Endothelial cell of umbilical vein (primary cell): Measurements from ENCODE around the gene TSPEAR. TPM values are rescaled to one million over a fixed set of nuclear protein-coding genes. Genes with fewer than 3 reads are reported as not detected.

ENCODE experiments used
- BruUV-seq: library from RNA; stranded (reverse); fragments of 400-500 nt; replicated peaks from 2 replicates; lab custom pipeline; 2021; lab: Mats Ljungman, UMichigan
- CTCF ChIA-PET: fragments of 300-600, 350-600 bp; sonication (Branson Sonifier 250); formaldehyde crosslinking; loops from one replicate; lab custom pipeline; 2021; ENCODE audit warnings: antibody characterized with exemption, inconsistent platforms; lab: Charles Lee
- POLR2A ChIA-PET: fragments of 300-600, 350-600 bp; sonication (Branson Sonifier 250); formaldehyde crosslinking; loops from one replicate; lab custom pipeline; 2021; ENCODE audit warnings: antibody characterized with exemption, inconsistent platforms; lab: Charles Lee
- DNase-seq: peaks from one replicate; pipeline ENCODE4 v3.0.0-alpha.2; 2011; ENCODE audit warnings: low read depth, low spot score
- FAIRE-seq: peaks from 2 replicates; lab custom pipeline; 2011; peaks lifted over from hg19 to GRCh38; lab: Jason Lieb, UNC
- H2AFZ ChIP-seq: 2 replicates; pipeline ENCODE4 v1.6.0; 2012; ENCODE audit warnings: low read depth, low read length, control low read depth, inconsistent platforms
- H3K27ac ChIP-seq: 2 replicates; pipeline ENCODE4 v1.5.1; 2011; ENCODE audit warnings: low read depth, mild to moderate bottlenecking, control low read depth, low read length, moderate library complexity; ENCODE audit not compliant: insufficient read depth
- H3K27me3 ChIP-seq, 2 experiments: 2 replicates each; pipeline versions ENCODE4 v1.6.0 to v1.6.1; 2011; ENCODE audit warnings: low read length in 2 of 2, mixed read lengths in 1 of 2; ENCODE audit not compliant: control insufficient read depth in 2 of 2, insufficient read depth in 2 of 2
- H3K36me3 ChIP-seq, 2 experiments: 2 replicates in 1 of 2; 3 replicates in 1 of 2; pipeline ENCODE4 v1.5.1; 2011; ENCODE audit warnings: low read length in 2 of 2, mild to moderate bottlenecking in 1 of 2, moderate library complexity in 1 of 2; ENCODE audit not compliant: control insufficient read depth in 2 of 2, insufficient read depth in 2 of 2; ENCODE audit errors: extremely low read depth in 1 of 2
- H3K4me1 ChIP-seq: 3 replicates; pipeline ENCODE4 v1.5.1; 2011; ENCODE audit warnings: mild to moderate bottlenecking, low read length; ENCODE audit not compliant: control insufficient read depth, insufficient read depth; ENCODE audit errors: extremely low read depth
- H3K4me2 ChIP-seq: 2 replicates; pipeline ENCODE4 v1.6.1; 2011; ENCODE audit warnings: low read length, control low read depth, mixed read lengths; ENCODE audit not compliant: insufficient read depth
- H3K4me3 ChIP-seq, 3 experiments: fragments of 200-600 bp in 1 of 3; sonication (generic), shearing (Covaris generic) in 1 of 3; replicated peaks in 1 of 3; 2 replicates each; pipeline ENCODE4 v1.5.1; 2011 to 2016; ENCODE audit warnings: control low read depth in 3 of 3, low read length in 3 of 3, mild to moderate bottlenecking in 2 of 3, inconsistent platforms in 1 of 3, low read depth in 1 of 3, moderate library complexity in 1 of 3; ENCODE audit not compliant: insufficient read depth in 1 of 3
- H3K79me2 ChIP-seq: 2 replicates; pipeline ENCODE4 v1.6.0; 2012; ENCODE audit warnings: low read length, inconsistent platforms; ENCODE audit not compliant: control insufficient read depth, insufficient read depth
- H3K9ac ChIP-seq: replicated peaks from 2 replicates; pipeline ENCODE3; 2011; ENCODE audit warnings: low read length, control low read depth; ENCODE audit not compliant: insufficient read depth; ENCODE audit errors: extremely low read depth
- H3K9me1 ChIP-seq: replicated peaks from 3 replicates; pipeline ENCODE4 v1.6.0; 2011; ENCODE audit warnings: mild to moderate bottlenecking, low read length; ENCODE audit not compliant: control insufficient read depth, insufficient read depth; ENCODE audit errors: extremely low read depth
- H3K9me3 ChIP-seq: replicated peaks from 2 replicates; pipeline ENCODE4 v1.5.1; 2012; ENCODE audit warnings: low read length, inconsistent platforms; ENCODE audit not compliant: control insufficient read depth, insufficient read depth
- H4K20me1 ChIP-seq: replicated peaks from 2 replicates; pipeline ENCODE3; 2011; ENCODE audit warnings: mild to moderate bottlenecking, low read length; ENCODE audit not compliant: control insufficient read depth, insufficient read depth; ENCODE audit errors: extremely low read depth
- EZH2 ChIP-seq: IDR thresholded peaks from 2 replicates; pipeline ENCODE4 v1.6.1; 2012; ENCODE audit warnings: borderline replicate concordance, low read depth, mild to moderate bottlenecking, moderate library complexity, low read length, inconsistent platforms; ENCODE audit not compliant: severe bottlenecking
- FOS ChIP-seq: IDR thresholded peaks from 2 replicates; pipeline ENCODE4 v1.6.1; 2011; ENCODE audit warnings: mild to moderate bottlenecking, low read length, moderate library complexity, borderline replicate concordance; ENCODE audit not compliant: insufficient read depth
- JUN ChIP-seq: IDR thresholded peaks from 2 replicates; pipeline ENCODE4 v1.6.1; 2011; ENCODE audit warnings: borderline replicate concordance, low read depth; ENCODE audit not compliant: insufficient read length, insufficient read depth
- MAX ChIP-seq: IDR thresholded peaks from 2 replicates; pipeline ENCODE4 v1.6.1; 2011; ENCODE audit not compliant: insufficient read depth, insufficient read length
- MYC ChIP-seq: IDR thresholded peaks from one replicate; pipeline ENCODE4 v1.6.1; 2011; ENCODE audit warnings: mild to moderate bottlenecking, low read depth, low read length
- POLR2A ChIP-seq: IDR thresholded peaks from 2 replicates; pipeline ENCODE4 v1.6.1; 2012; ENCODE audit warnings: low read depth, mild to moderate bottlenecking, control low read depth, low read length
- POLR2AphosphoS5 ChIP-seq: IDR thresholded peaks from 2 replicates; pipeline ENCODE4 v1.6.1; 2012; ENCODE audit warnings: low read depth, mild to moderate bottlenecking, control low read depth, low read length, moderate library complexity; ENCODE audit not compliant: insufficient read depth
- dilution Hi-C: fragments of 300-500 bp; cut with MboI; formaldehyde crosslinking; loops from one replicate; pipeline ENCODE4 v1.15.0; 2019; ENCODE audit warnings: low sequenced_read_pairs; ENCODE audit not compliant: extremely low pct_ligation_motif_present
- intact Hi-C: fragments of 100-400 bp; cut with micrococcal nuclease; formaldehyde crosslinking; loops from one replicate; pipeline ENCODE4 v1.10.0; 2022
- polyA plus RNA-seq, 4 experiments: library from polyadenylated mRNA; depleted of rRNA in 3 of 4; stranded (reverse) in 3 of 4; unstranded in 1 of 4; fragments of >200 nt; gene quantifications; 2 replicates each; pipeline versions ENCODE4 v1.2.1 to v1.2.3, GENCODE V29; 2011 to 2012; ENCODE audit warnings: missing spikeins in 1 of 4
- total RNA-seq: library from RNA; stranded (reverse); gene quantifications from 2 replicates; pipeline ENCODE4 v1.2.3, GENCODE V29; 2021

Gene TSPEAR
- total and polyA plus RNA-seq, 2 donors (not counting 3 experiments of a cell fraction or from before 2014, with no cell fraction given) = 0.01 TPM; not detected in 1

- H3K27ac ChIP-seq = no peak overlapping the region
- H4K20me1 ChIP-seq = no peaks in the 10 kb centered on the region
- TF ChIP-seq POLR2AphosphoS5 (no peak), FOS (no peak), POLR2A (no peak), MAX (no peak), MYC (no peak), EZH2 (no peak), JUN (no peak)
- H3K9me1 ChIP-seq = no peaks in the 10 kb centered on the region
- dilution Hi-C loops (no loop called here), intact Hi-C loops (no loop called here)
- no peak for DNase-seq
- H3K9ac ChIP-seq = no peak overlapping the region
- H3K36me3 ChIP-seq = no peaks in the 10 kb centered on the region
- no peaks in the 10 kb centered on the region for H3K79me2 ChIP-seq
- no peak for FAIRE-seq
- BruUV-seq = no TSS peak
- no peaks in the 10 kb centered on the region for H3K4me1 ChIP-seq
- H3K27me3 ChIP-seq = no peaks in the 10 kb centered on the region
- no peaks in the 10 kb centered on the region for H3K9me3 ChIP-seq
- no peak overlapping the region for H3K4me2 ChIP-seq
- ChIA-PET CTCF (no interaction called here), POLR2A (no interaction called here)
- H2AFZ ChIP-seq = no peak overlapping the region
- H3K4me3 ChIP-seq = no peak overlapping the region
These were observed 185.8 kb downstream of the TSPEAR start for GRCh38 chr21:44525391-44526095.
